ENCODE data around the gene PPARGC1A. TPM values are rescaled to one million over a fixed set of nuclear protein-coding genes. Genes with fewer than 3 reads are reported as not detected.

The PPARGC1A gene
- polyA plus RNA-seq, 2 donors, result 0.49 to 0.55 TPM

DNA sequence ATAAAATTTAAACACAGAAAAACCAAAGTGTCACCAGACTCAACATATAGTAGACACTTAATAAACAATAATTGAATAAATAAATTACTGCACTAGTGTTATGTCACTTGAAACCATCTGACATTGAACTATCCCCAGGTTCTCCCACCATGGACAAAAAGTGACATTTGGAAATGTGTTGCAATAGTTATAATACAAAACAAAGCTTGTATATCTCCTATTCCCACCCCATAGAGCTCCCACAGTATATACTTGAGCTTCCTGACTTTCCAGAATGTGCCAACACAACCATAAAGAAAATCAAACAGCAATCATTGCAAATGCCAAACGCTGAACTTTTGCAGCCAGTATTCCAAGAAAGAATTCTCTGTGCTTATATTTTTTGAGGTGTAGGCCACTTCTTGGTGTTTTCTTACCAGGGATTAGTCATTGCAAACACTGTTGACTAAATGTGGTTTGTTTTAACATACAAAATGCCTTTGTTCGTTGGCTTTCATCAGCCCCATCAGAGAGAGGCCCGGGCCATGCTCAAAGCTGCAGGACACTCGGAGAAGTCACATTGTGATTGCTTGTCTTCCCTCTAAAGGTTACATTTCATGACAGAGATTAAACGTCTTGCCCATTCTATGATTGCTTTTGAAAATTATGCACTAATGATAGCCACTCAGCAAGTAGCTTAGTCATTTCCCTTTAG is 33.8 kb downstream of the PPARGC1A start:
- H3K36me3 ChIP-seq (ENCODE audit: control insufficient read depth in 2 of 2, insufficient read depth in 2 of 2, low read length in 1 of 2), result no peaks in the 10 kb centered on the region
- no peaks in the 10 kb centered on the region for H3K4me1 ChIP-seq (ENCODE audit: control insufficient read depth in 2 of 2, insufficient read depth in 2 of 2, low read length in 1 of 2)
- no peak overlapping the region for H3K4me3 ChIP-seq (ENCODE audit: low read depth in 1 of 2, low read length in 2 of 2)
- WGBS, 2 donors, result 67 to 73% methylated on average over 5 of the region's 5 CpGs
- H3K27ac ChIP-seq (ENCODE audit: low read depth in 2 of 2, low read length in 1 of 2), result no peak overlapping the region
- no peaks in the 10 kb centered on the region for H3K27me3 ChIP-seq (ENCODE audit: control insufficient read depth in 1 of 2, insufficient read depth in 2 of 2, low read length in 2 of 2)
- no peaks in the 10 kb centered on the region for H3K9me3 ChIP-seq (ENCODE audit: control insufficient read depth in 2 of 2, insufficient read depth in 1 of 2, low read depth in 1 of 2, low read length in 1 of 2)

DNA sequence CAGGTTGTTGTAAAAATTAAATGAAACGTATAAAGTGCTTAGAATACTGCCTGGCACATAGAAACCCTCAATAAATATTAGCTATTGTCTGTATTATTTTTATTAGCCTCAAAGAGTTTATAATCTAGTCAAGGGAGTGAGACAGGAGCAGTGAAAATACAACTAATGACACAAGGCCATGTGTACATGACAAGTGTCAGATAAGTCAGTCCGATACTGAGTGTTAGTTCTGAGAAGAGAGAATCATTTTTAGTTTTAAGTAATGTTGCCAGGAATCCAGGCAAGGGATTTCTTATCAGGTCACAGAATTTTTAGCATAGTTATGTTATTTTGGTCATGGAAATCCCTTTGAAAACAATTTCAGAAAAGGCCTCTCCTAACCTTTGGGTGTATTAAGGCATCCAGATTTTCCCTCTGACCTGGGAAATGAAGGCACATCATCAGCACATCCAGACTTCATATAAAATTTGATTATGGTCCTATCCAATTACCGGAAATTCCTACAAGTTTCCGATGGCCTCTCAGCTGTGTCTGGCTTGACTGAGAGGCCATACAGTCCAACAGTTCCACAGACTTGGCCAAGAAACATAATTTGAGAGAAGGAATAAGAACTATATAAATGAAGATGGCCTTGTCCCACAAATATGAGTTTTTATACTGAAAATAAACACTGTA is 35.7 kb downstream of the PPARGC1A start:
- 78 to 81% methylated on average over 4 of the region's 4 CpGs for WGBS, 2 donors
- H3K27ac ChIP-seq (ENCODE audit: low read depth in 2 of 2, low read length in 1 of 2), result no peak overlapping the region
- no peaks in the 10 kb centered on the region for H3K4me1 ChIP-seq (ENCODE audit: control insufficient read depth in 2 of 2, insufficient read depth in 2 of 2, low read length in 1 of 2)
- no peaks in the 10 kb centered on the region for H3K36me3 ChIP-seq (ENCODE audit: control insufficient read depth in 2 of 2, insufficient read depth in 2 of 2, low read length in 1 of 2)
- no peak overlapping the region for H3K4me3 ChIP-seq (ENCODE audit: low read depth in 1 of 2, low read length in 2 of 2)
- H3K9me3 ChIP-seq (ENCODE audit: control insufficient read depth in 2 of 2, insufficient read depth in 1 of 2, low read depth in 1 of 2, low read length in 1 of 2), result no peaks in the 10 kb centered on the region
- no peaks in the 10 kb centered on the region for H3K27me3 ChIP-seq (ENCODE audit: control insufficient read depth in 1 of 2, insufficient read depth in 2 of 2, low read length in 2 of 2)

DNA sequence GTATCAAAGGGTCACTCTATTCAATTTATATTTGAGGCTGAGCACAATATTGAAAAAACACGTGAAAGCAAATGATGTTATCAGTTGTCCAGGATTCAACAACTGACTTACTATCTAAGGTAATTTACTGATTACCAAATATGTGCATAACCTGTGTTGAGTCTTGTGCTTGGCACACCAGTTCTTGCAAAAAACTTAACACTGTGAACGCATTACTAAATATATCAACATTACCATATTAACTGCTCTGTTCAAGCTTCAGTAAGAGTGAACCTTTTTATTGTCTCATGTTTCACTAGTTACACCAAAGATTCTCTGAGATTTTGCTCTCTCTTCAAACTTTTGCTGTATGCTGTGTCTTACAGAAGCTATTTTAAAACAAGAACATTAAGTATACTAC is 38.4 kb downstream of the PPARGC1A start:
- H3K9me3 ChIP-seq (ENCODE audit: control insufficient read depth in 2 of 2, insufficient read depth in 1 of 2, low read depth in 1 of 2, low read length in 1 of 2), result no peaks in the 10 kb centered on the region
- H3K4me1 ChIP-seq (ENCODE audit: control insufficient read depth in 2 of 2, insufficient read depth in 2 of 2, low read length in 1 of 2), result no peaks in the 10 kb centered on the region
- H3K4me3 ChIP-seq (ENCODE audit: low read depth in 1 of 2, low read length in 2 of 2), result no peak overlapping the region
- no peaks in the 10 kb centered on the region for H3K36me3 ChIP-seq (ENCODE audit: control insufficient read depth in 2 of 2, insufficient read depth in 2 of 2, low read length in 1 of 2)
- H3K27ac ChIP-seq (ENCODE audit: low read depth in 2 of 2, low read length in 1 of 2), result no peak overlapping the region
- H3K27me3 ChIP-seq (ENCODE audit: control insufficient read depth in 1 of 2, insufficient read depth in 2 of 2, low read length in 2 of 2), result no peaks in the 10 kb centered on the region
- WGBS, 2 donors, result 78 to 93% methylated on average over 2 of the region's 2 CpGs

GRCh38 chr4:23847158-23847557 is 42.7 kb downstream of the PPARGC1A start:
- Histone ChIP-seq H3K27ac (ENCODE audit: low read depth in 2 of 2, low read length in 1 of 2) (no peak overlapping the region), H3K4me3 (ENCODE audit: low read depth in 1 of 2, low read length in 2 of 2) (no peak overlapping the region), H3K27me3 (ENCODE audit: control insufficient read depth in 1 of 2, insufficient read depth in 2 of 2, low read length in 2 of 2) (no peaks in the 10 kb centered on the region), H3K9me3 (ENCODE audit: control insufficient read depth in 2 of 2, insufficient read depth in 1 of 2, low read depth in 1 of 2, low read length in 1 of 2) (no peaks in the 10 kb centered on the region), H3K4me1 (ENCODE audit: control insufficient read depth in 2 of 2, insufficient read depth in 2 of 2, low read length in 1 of 2) (no peaks in the 10 kb centered on the region), H3K36me3 (ENCODE audit: control insufficient read depth in 2 of 2, insufficient read depth in 2 of 2, low read length in 1 of 2) (no peaks in the 10 kb centered on the region)
- WGBS, 2 donors, result 91 to 96% methylated on average over 2 of the region's 2 CpGs

- no peaks in the 10 kb centered on the region for H3K36me3 ChIP-seq (ENCODE audit: control insufficient read depth in 2 of 2, insufficient read depth in 2 of 2, low read length in 1 of 2)
- no peaks in the 10 kb centered on the region for H3K27me3 ChIP-seq (ENCODE audit: control insufficient read depth in 1 of 2, insufficient read depth in 2 of 2, low read length in 2 of 2)
- no peaks in the 10 kb centered on the region for H3K9me3 ChIP-seq (ENCODE audit: control insufficient read depth in 2 of 2, insufficient read depth in 1 of 2, low read depth in 1 of 2, low read length in 1 of 2)
- H3K4me1 ChIP-seq (ENCODE audit: control insufficient read depth in 2 of 2, insufficient read depth in 2 of 2, low read length in 1 of 2), result no peaks in the 10 kb centered on the region
- 81 to 92% methylated on average over 4 of the region's 4 CpGs for WGBS, 2 donors
- H3K4me3 ChIP-seq (ENCODE audit: low read depth in 1 of 2, low read length in 2 of 2), result no peak overlapping the region
- H3K27ac ChIP-seq (ENCODE audit: low read depth in 2 of 2, low read length in 1 of 2), result no peak overlapping the region
These were observed 44.9 kb downstream of the PPARGC1A start for GRCh38 chr4:23844961-23845360.

GRCh38 chr4:23839279-23839678 is 50.6 kb downstream of the PPARGC1A start:
- H3K9me3 ChIP-seq (ENCODE audit: control insufficient read depth in 2 of 2, insufficient read depth in 1 of 2, low read depth in 1 of 2, low read length in 1 of 2), result no peaks in the 10 kb centered on the region
- no peaks in the 10 kb centered on the region for H3K27me3 ChIP-seq (ENCODE audit: control insufficient read depth in 1 of 2, insufficient read depth in 2 of 2, low read length in 2 of 2)
- no peak overlapping the region for H3K4me3 ChIP-seq (ENCODE audit: low read depth in 1 of 2, low read length in 2 of 2)
- no peak overlapping the region for H3K27ac ChIP-seq (ENCODE audit: low read depth in 2 of 2, low read length in 1 of 2)
- H3K4me1 ChIP-seq (ENCODE audit: control insufficient read depth in 2 of 2, insufficient read depth in 2 of 2, low read length in 1 of 2), result no peaks in the 10 kb centered on the region
- no peaks in the 10 kb centered on the region for H3K36me3 ChIP-seq (ENCODE audit: control insufficient read depth in 2 of 2, insufficient read depth in 2 of 2, low read length in 1 of 2)
- 75 to 83% methylated on average over 4 of the region's 4 CpGs for WGBS, 2 donors

- WGBS, 2 donors, result 78 to 83% methylated on average over 3 of the region's 3 CpGs
- Histone ChIP-seq H3K4me3 (ENCODE audit: low read depth in 1 of 2, low read length in 2 of 2) (no peak overlapping the region), H3K4me1 (ENCODE audit: control insufficient read depth in 2 of 2, insufficient read depth in 2 of 2, low read length in 1 of 2) (no peaks in the 10 kb centered on the region), H3K27me3 (ENCODE audit: control insufficient read depth in 1 of 2, insufficient read depth in 2 of 2, low read length in 2 of 2) (no peaks in the 10 kb centered on the region), H3K36me3 (ENCODE audit: control insufficient read depth in 2 of 2, insufficient read depth in 2 of 2, low read length in 1 of 2) (no peaks in the 10 kb centered on the region), H3K27ac (ENCODE audit: low read depth in 2 of 2, low read length in 1 of 2) (no peak overlapping the region), H3K9me3 (ENCODE audit: control insufficient read depth in 2 of 2, insufficient read depth in 1 of 2, low read depth in 1 of 2, low read length in 1 of 2) (no peaks in the 10 kb centered on the region)
These were observed 51.2 kb downstream of the PPARGC1A start for GRCh38 chr4:23838607-23839006.

DNA sequence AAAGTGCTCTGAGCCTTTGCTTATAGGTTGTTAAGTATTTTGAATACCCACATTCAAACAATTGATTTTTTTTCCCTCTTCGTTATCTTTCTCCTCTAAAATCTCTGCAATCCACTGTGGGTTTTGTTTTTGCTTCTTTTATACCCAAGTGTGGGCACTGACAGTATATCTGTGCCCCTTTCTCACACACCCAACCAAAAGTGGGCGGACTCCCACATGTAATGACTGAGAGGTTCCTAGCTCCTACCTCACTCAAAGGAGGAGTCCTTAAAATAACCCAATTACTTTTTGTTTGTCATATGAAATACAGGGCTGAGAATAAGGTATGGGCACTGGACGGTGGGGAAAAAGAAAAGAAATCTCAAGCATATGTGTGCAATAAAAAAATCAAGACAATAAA is 51.7 kb downstream of the PPARGC1A start:
- Histone ChIP-seq H3K4me1 (ENCODE audit: control insufficient read depth in 2 of 2, insufficient read depth in 2 of 2, low read length in 1 of 2) (no peaks in the 10 kb centered on the region), H3K27ac (ENCODE audit: low read depth in 2 of 2, low read length in 1 of 2) (no peak overlapping the region), H3K27me3 (ENCODE audit: control insufficient read depth in 1 of 2, insufficient read depth in 2 of 2, low read length in 2 of 2) (no peaks in the 10 kb centered on the region), H3K4me3 (ENCODE audit: low read depth in 1 of 2, low read length in 2 of 2) (no peak overlapping the region), H3K9me3 (ENCODE audit: control insufficient read depth in 2 of 2, insufficient read depth in 1 of 2, low read depth in 1 of 2, low read length in 1 of 2) (no peaks in the 10 kb centered on the region), H3K36me3 (ENCODE audit: control insufficient read depth in 2 of 2, insufficient read depth in 2 of 2, low read length in 1 of 2) (no peaks in the 10 kb centered on the region)
- WGBS, 2 donors, result 83 to 88% methylated on average over 3 of the region's 3 CpGs

DNA sequence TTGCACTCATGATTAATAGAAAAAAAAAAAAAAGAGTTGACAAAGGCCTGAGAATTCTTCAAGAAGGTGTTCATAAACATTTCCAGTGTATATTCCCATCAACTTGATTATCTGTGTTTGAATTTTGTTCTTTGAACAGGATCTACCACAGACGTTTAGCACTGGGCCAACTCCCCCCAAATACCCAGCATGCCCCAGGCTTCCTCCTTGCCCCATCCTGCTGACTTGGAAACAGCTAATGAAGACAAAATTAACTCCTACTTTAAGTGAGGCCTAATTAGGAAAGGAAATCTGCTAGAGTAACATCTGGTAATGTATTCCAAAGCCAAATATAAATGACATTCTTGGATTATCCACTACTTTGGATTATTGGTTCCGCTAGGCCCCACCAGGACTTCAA is 52.5 kb downstream of the PPARGC1A start:
- WGBS, 2 donors, result 56 to 61% methylated on average over 2 of the region's 2 CpGs
- Histone ChIP-seq H3K4me3 (ENCODE audit: low read depth in 1 of 2, low read length in 2 of 2) (no peak overlapping the region), H3K9me3 (ENCODE audit: control insufficient read depth in 2 of 2, insufficient read depth in 1 of 2, low read depth in 1 of 2, low read length in 1 of 2) (no peaks in the 10 kb centered on the region), H3K27ac (ENCODE audit: low read depth in 2 of 2, low read length in 1 of 2) (no peak overlapping the region), H3K27me3 (ENCODE audit: control insufficient read depth in 1 of 2, insufficient read depth in 2 of 2, low read length in 2 of 2) (no peaks in the 10 kb centered on the region), H3K4me1 (ENCODE audit: control insufficient read depth in 2 of 2, insufficient read depth in 2 of 2, low read length in 1 of 2) (no peaks in the 10 kb centered on the region), H3K36me3 (ENCODE audit: control insufficient read depth in 2 of 2, insufficient read depth in 2 of 2, low read length in 1 of 2) (no peaks in the 10 kb centered on the region)

Data from esophagus (tissue), 2 donors.